ENCODE measurements around the gene INSRR. TPM values are rescaled to one million over a fixed set of nuclear protein-coding genes. Genes with fewer than 3 reads are reported as not detected.
A peak's percentile ranks its signal among the peaks of the same experiment; 100 is the strongest.

Gene INSRR
- total RNA-seq, 1 donor from 2014 or later: not detected

DNA sequence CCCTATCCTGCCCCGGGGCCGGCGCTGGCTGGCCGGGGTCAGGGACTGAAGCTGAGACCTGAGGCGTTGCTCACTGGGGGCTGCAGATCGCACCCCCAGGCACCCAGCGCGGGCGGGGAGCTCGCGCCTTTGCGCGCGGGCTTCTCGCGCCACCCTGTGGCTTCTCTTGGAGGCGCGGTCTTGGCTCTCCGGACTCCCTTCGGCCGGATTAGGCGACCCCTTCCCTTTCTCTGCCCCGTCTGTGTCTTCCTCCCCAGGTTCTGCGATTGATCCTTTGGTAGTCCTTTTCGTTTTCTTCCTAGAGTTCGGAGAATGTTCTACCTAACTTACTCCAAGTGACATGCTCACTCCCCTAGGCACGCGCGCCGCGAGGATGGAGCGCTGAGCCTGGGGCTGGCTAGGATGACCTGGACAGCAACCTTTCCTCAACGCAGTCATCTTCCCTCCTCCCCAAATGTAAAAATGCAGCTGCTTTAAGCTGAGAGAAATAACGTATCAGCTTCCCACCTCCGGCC lies 1.3 kb upstream of the INSRR start:
- Histone ChIP-seq H3K27me3 (ENCODE audit: low read depth) (peaks cover 78% of the 10 kb centered on the region), H3K36me3 (no peaks in the 10 kb centered on the region), H3K4me3 (peak overlapping the region; percentile 39), H3K9me3 (no peaks in the 10 kb centered on the region), H3K27ac (no peak overlapping the region), H3K4me1 (peaks cover 29% of the 10 kb centered on the region)
- TF ChIP-seq, protein P1, sequence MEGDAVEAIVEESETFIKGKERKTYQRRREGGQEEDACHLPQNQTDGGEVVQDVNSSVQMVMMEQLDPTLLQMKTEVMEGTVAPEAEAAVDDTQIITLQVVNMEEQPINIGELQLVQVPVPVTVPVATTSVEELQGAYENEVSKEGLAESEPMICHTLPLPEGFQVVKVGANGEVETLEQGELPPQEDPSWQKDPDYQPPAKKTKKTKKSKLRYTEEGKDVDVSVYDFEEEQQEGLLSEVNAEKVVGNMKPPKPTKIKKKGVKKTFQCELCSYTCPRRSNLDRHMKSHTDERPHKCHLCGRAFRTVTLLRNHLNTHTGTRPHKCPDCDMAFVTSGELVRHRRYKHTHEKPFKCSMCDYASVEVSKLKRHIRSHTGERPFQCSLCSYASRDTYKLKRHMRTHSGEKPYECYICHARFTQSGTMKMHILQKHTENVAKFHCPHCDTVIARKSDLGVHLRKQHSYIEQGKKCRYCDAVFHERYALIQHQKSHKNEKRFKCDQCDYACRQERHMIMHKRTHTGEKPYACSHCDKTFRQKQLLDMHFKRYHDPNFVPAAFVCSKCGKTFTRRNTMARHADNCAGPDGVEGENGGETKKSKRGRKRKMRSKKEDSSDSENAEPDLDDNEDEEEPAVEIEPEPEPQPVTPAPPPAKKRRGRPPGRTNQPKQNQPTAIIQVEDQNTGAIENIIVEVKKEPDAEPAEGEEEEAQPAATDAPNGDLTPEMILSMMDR (IDR thresholded peaks at IDR 0.05): peak; percentile 72
- no peak for DNase-seq
- intact Hi-C loops (cut with DNase I): no loop called here
- peak; percentile 66 to 74 for ATAC-seq

DNA sequence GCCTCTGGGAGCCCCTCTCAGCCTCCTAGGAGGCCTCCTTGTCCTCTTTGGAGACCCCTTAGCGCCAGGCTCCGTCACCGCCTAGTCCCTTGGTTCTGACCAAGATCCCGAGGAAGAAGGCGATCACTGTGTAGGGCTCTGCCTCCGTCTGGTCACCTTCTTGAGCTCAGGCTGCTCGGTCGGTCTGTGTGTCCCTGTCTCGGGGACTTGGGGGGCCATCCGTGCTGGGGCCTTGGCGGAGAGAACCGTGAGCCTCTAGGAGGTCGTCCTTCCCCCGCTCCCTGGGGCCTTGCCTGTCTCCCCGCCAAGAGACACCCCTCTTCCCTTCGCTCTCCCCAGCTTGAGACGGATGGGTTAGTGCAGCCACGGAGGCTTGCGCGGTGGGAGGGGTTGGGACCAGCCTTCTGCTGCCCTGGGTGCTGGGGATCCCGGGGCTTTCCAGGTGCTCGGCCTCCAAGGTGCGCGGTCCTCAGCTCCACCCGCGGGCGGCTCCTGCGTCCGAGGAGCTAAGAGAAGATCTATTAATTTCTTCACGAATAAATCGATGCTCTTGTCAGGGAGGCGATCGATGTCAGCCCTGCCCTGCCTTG lies 701 bp upstream of the INSRR start:
- Histone ChIP-seq H3K36me3 (no peaks in the 10 kb centered on the region), H3K9me3 (no peaks in the 10 kb centered on the region), H3K27me3 (ENCODE audit: low read depth) (peaks cover 73% of the 10 kb centered on the region), H3K27ac (no peak overlapping the region), H3K4me1 (peaks cover 29% of the 10 kb centered on the region), H3K4me3 (peak overlapping the region; percentile 39)
- TF ChIP-seq, protein P1 (IDR thresholded peaks at IDR 0.05): no peak
- intact Hi-C loops (cut with DNase I): no loop called here
- ATAC-seq (peak; percentile 25 to 31), DNase-seq (no peak)

DNA sequence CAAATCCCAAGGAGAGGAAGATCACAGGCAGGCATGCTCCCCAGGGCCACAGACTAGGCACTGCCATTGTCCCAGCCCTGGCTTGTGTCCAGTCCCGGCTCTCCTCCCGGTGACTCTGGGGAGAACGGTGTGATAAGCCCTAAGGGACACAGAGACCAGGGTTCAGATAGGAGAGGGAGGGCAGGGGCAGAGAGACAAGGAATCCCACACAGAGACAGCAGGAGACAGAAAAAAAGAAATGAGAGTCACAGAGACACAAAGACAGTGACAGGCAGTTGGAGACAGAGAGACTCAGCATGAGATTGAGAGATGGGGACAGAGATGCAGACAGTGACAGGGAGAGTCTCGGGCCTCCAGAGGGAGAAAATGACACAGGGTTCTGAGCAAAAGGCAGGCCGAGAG lies 361 bp downstream of the INSRR start:
- H3K4me3 ChIP-seq: peak overlapping the region; percentile 39
- no peaks in the 10 kb centered on the region for H3K9me3 ChIP-seq
- intact Hi-C loops (cut with DNase I): no loop called here
- TF ChIP-seq, protein P1 (IDR thresholded peaks at IDR 0.05): no peak
- peaks cover 29% of the 10 kb centered on the region for H3K4me1 ChIP-seq
- ATAC-seq (no peak), DNase-seq (no peak)
- H3K36me3 ChIP-seq: no peaks in the 10 kb centered on the region
- H3K27ac ChIP-seq: no peak overlapping the region
- H3K27me3 ChIP-seq (ENCODE audit: low read depth): peaks cover 70% of the 10 kb centered on the region

DNA sequence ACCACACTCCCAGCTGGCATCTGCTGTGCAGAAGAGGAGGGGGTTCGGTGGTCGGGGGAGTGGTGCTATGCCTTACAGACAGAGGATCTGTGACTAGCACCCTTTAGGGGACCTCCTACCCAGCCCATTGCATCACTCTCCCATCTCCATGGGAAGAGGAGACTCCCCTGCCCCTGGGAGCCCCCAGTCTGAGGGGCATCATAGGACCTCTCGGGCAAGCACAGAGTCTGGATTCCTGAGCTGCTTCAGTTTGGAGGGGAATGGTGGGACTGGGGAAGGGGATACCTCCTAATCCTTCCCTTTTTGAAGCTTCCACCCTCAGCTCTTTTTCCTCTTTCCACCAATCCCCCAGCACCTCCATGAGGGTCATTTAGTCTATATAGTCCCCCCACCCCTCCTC lies 1.4 kb downstream of the INSRR start:
- H3K4me1 ChIP-seq: peaks cover 29% of the 10 kb centered on the region
- H3K9me3 ChIP-seq: no peaks in the 10 kb centered on the region
- no peak overlapping the region for H3K4me3 ChIP-seq
- ATAC-seq (no peak), DNase-seq (no peak)
- TF ChIP-seq, protein P1 (IDR thresholded peaks at IDR 0.05): no peak
- peaks cover 64% of the 10 kb centered on the region for H3K27me3 ChIP-seq (ENCODE audit: low read depth)
- H3K27ac ChIP-seq: no peak overlapping the region
- no peaks in the 10 kb centered on the region for H3K36me3 ChIP-seq
- intact Hi-C loops (cut with DNase I): no loop called here

DNA sequence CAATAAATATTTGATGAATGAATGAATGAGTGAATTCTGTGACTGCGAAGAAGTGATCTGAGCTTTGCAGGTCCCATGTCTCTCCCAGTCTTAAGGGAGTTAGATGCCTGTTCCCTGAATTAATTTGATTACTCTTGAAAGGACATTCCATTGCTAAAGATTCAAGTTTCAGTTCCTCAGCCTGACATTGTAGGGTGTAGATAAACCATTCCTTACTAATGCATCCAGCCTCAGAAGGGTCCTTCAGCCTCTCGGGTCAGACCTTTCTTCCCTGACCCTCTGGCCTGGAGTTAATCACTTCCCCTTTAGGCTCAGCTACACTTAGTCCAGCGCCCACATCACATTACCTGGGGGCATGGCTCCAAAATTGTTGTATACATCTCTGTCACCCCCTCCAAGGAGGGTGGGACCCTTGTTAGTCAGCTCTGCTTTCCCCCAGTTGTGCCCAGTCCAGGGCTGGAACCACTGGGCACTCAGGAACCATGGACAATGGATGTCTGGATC lies 2.6 kb downstream of the INSRR start:
- no peak for DNase-seq
- H3K27me3 ChIP-seq (ENCODE audit: low read depth): peaks cover 58% of the 10 kb centered on the region
- no peaks in the 10 kb centered on the region for H3K36me3 ChIP-seq
- no peak overlapping the region for H3K27ac ChIP-seq
- no peaks in the 10 kb centered on the region for H3K9me3 ChIP-seq
- no peak overlapping the region for H3K4me3 ChIP-seq
- no peak for ATAC-seq
- TF ChIP-seq, protein P1 (IDR thresholded peaks at IDR 0.05): no peak
- peaks cover 29% of the 10 kb centered on the region for H3K4me1 ChIP-seq
- intact Hi-C loops (cut with DNase I): no loop called here
